ENCODE data around the gene SEMA5B.

GRCh38 chr3:123027292-123028232, at the start of gene SEMA5B:
- TF ChIP-seq FOS (IDR thresholded peaks at IDR 0.05; ENCODE audit: borderline replicate concordance, insufficient read depth, low read length), result no peak
- TF ChIP-seq EZH2 (IDR thresholded peaks at IDR 0.05; ENCODE audit: borderline replicate concordance, low read depth, low read length, severe bottlenecking), result peak; percentile 76
- TF ChIP-seq POLR2A (IDR thresholded peaks at IDR 0.05; ENCODE audit: low read depth, low read length), result no peak
- TF ChIP-seq, protein P1, sequence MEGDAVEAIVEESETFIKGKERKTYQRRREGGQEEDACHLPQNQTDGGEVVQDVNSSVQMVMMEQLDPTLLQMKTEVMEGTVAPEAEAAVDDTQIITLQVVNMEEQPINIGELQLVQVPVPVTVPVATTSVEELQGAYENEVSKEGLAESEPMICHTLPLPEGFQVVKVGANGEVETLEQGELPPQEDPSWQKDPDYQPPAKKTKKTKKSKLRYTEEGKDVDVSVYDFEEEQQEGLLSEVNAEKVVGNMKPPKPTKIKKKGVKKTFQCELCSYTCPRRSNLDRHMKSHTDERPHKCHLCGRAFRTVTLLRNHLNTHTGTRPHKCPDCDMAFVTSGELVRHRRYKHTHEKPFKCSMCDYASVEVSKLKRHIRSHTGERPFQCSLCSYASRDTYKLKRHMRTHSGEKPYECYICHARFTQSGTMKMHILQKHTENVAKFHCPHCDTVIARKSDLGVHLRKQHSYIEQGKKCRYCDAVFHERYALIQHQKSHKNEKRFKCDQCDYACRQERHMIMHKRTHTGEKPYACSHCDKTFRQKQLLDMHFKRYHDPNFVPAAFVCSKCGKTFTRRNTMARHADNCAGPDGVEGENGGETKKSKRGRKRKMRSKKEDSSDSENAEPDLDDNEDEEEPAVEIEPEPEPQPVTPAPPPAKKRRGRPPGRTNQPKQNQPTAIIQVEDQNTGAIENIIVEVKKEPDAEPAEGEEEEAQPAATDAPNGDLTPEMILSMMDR (IDR thresholded peaks at IDR 0.05; ENCODE audit: extremely low read depth in 1 of 2, insufficient read depth in 1 of 2, low read depth in 1 of 2, low read length in 2 of 2), result peak; percentile 37 to 47
- TF ChIP-seq, protein P2, sequence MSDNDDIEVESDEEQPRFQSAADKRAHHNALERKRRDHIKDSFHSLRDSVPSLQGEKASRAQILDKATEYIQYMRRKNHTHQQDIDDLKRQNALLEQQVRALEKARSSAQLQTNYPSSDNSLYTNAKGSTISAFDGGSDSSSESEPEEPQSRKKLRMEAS (IDR thresholded peaks at IDR 0.05; ENCODE audit: insufficient read depth, insufficient read length), result no peak
- no peak for TF ChIP-seq JUN (IDR thresholded peaks at IDR 0.05; ENCODE audit: borderline replicate concordance, insufficient read depth, insufficient read length, low read depth)
- TF ChIP-seq MYC (IDR thresholded peaks at IDR 0.05; ENCODE audit: low read depth, low read length), result no peak

Measured in endothelial cell of umbilical vein (primary cell).